ENCODE data around the gene ABCC8. TPM values are rescaled to one million over a fixed set of nuclear protein-coding genes. Genes with fewer than 3 reads are reported as not detected.

Gene ABCC8
- total and polyA plus RNA-seq, 9 donors, result 0.38 to 1.8 (median 0.71) TPM; not detected in 2

DNA sequence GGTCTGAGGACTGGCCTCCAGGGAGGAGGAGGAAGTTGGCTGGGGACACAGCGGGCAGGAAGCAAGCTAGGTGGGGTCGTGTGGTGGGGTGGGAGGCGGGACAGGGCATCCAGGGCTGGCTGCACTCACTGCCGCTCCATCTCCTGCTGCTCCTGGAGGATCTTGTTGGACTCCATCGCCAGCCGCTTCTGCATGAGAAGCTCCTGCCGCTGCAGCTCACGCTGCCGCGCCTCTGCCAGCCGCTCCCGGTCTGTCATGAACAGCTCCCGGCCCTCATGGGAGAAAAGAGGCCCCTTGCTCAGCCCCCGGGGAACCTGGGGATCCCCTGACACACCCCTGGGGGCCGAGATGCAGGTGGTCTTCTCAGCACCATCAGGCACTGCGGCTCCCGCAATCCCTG lies 46.0 kb upstream of the ABCC8 start:
- Histone ChIP-seq H3K4me3 (no peak overlapping the region), H3K36me3 (no peaks in the 10 kb centered on the region), H3K9me3 (no peaks in the 10 kb centered on the region), H3K27me3 (no peaks in the 10 kb centered on the region), H3K4me1 (ENCODE audit: insufficient read depth) (no peaks in the 10 kb centered on the region), H3K27ac (no peak overlapping the region)
- 79 to 88% (median 84%) methylated on average over 16 to 17 of the region's 17 CpGs for whole genome bisulfite sequencing, 3 donors
- intact Hi-C loops (cut with DNase I), result no loop called here
- DNase-seq, result no peak
- TF ChIP-seq POLR2A (IDR thresholded peaks at IDR 0.05), result no peak

- H3K27me3 ChIP-seq, result no peaks in the 10 kb centered on the region
- H3K27ac ChIP-seq, result no peak overlapping the region
- TF ChIP-seq EP300 (IDR thresholded peaks at IDR 0.05), result no peak
- TF ChIP-seq, protein P1, sequence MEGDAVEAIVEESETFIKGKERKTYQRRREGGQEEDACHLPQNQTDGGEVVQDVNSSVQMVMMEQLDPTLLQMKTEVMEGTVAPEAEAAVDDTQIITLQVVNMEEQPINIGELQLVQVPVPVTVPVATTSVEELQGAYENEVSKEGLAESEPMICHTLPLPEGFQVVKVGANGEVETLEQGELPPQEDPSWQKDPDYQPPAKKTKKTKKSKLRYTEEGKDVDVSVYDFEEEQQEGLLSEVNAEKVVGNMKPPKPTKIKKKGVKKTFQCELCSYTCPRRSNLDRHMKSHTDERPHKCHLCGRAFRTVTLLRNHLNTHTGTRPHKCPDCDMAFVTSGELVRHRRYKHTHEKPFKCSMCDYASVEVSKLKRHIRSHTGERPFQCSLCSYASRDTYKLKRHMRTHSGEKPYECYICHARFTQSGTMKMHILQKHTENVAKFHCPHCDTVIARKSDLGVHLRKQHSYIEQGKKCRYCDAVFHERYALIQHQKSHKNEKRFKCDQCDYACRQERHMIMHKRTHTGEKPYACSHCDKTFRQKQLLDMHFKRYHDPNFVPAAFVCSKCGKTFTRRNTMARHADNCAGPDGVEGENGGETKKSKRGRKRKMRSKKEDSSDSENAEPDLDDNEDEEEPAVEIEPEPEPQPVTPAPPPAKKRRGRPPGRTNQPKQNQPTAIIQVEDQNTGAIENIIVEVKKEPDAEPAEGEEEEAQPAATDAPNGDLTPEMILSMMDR (IDR thresholded peaks at IDR 0.05), result no peak
- TF ChIP-seq POLR2A (IDR thresholded peaks at IDR 0.05), result no peak
- H3K9me3 ChIP-seq, result no peaks in the 10 kb centered on the region
- no peaks in the 10 kb centered on the region for H3K36me3 ChIP-seq
- H3K4me1 ChIP-seq (ENCODE audit: insufficient read depth), result no peaks in the 10 kb centered on the region
- 70 to 73% (median 71%) methylated on average over 11 of the region's 11 CpGs for WGBS, 3 donors
- intact Hi-C loops (cut with DNase I), result no loop called here
- DNase-seq, result no peak
- no peak overlapping the region for H3K4me3 ChIP-seq
These were observed 44.7 kb upstream of the ABCC8 start for GRCh38 chr11:17521106-17521900.

DNA sequence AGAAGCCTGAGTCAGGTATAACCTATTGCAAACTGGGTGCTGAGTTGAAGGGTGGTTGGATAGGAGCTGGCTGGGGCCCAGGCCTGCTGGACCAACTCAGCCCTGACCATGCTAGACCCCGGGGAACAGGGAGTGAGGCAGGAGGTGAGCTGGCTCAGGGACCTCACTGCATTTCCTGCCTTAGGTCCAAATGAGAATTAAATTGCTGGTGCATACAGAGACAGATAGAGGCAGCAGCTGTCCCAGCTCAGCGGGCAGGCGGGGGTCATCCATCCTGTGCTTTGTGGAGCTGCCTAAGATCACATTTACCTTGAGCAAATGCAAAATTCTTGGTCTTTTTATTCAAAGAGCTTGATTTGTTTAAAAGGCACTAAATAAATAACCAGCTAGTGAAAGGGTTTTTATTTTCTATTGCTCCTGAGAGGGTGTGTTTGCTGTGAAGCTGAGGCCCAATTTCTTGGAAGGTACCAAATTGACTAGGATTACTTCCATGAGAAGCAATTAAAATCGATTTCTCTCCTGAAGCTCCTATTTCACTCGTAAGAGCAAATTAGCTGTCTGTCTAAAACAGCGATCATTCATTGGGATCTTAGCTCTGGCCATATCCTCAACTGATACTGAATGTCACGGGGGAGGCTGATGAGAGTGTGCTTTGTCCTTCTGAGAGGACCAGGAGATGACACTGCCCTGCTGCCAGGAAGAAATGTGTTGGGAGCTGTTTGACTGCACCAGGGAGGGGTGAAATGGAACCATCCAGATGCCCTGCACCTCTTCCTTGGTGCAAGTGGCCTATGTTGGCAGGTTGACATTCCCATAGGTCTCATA lies 42.6 kb upstream of the ABCC8 start:
- no peak overlapping the region for H3K4me3 ChIP-seq

GRCh38 chr11:17518366-17518765 lies 41.7 kb upstream of the ABCC8 start:
- no peaks in the 10 kb centered on the region for H3K4me1 ChIP-seq (ENCODE audit: insufficient read depth)

More for the DNA sequence above, 42.6 kb upstream of the ABCC8 start:
- no peak for DNase-seq
- Histone ChIP-seq H3K4me1 (ENCODE audit: insufficient read depth) (no peaks in the 10 kb centered on the region), H3K27me3 (no peaks in the 10 kb centered on the region), H3K27ac (no peak overlapping the region), H3K36me3 (no peaks in the 10 kb centered on the region), H3K9me3 (no peaks in the 10 kb centered on the region)
- intact Hi-C loops (cut with DNase I), result no loop called here
- TF ChIP-seq, protein P1 (IDR thresholded peaks at IDR 0.05), result no peak
- no peak for TF ChIP-seq EP300 (IDR thresholded peaks at IDR 0.05)
- TF ChIP-seq POLR2A (IDR thresholded peaks at IDR 0.05), result no peak
- 55 to 63% (median 59%) methylated on average over 7 of the region's 7 CpGs for WGBS, 3 donors

More at GRCh38 chr11:17518366-17518765, 41.7 kb upstream of the ABCC8 start:
- H3K9me3 ChIP-seq, result no peaks in the 10 kb centered on the region
- intact Hi-C loops (cut with DNase I), result no loop called here
- DNase-seq, result no peak
- no peaks in the 10 kb centered on the region for H3K27me3 ChIP-seq
- H3K36me3 ChIP-seq, result no peaks in the 10 kb centered on the region
- no peak overlapping the region for H3K27ac ChIP-seq
- WGBS, 3 donors, result 79 to 85% (median 81%) methylated on average over 2 of the region's 2 CpGs
- no peak overlapping the region for H3K4me3 ChIP-seq
- no peak for TF ChIP-seq EP300 (IDR thresholded peaks at IDR 0.05)
- TF ChIP-seq, protein P1 (IDR thresholded peaks at IDR 0.05), result no peak
- TF ChIP-seq POLR2A (IDR thresholded peaks at IDR 0.05), result no peak

Data from ovary (tissue), 9 donors.